Measurements from ENCODE around the gene MICAL2.

DNA sequence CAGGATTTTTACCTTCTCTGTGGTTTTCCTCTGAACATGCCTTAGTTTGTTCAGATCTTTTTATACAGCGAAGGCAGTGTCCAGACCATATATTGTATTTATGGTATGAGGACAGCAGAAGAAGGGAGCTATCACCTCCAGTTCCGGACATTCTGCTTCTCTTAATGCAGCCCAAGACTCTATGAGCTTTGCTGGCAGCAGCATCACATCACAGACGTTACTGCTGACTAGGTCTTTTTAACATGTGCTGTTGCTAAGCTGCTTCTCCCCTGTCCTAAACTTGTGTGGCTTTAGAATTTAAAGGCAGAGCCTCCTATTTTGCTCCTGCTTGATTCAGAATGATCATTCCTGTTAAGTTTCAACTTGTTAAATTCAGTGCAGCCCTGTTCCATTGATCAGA lies 13.4 kb downstream of the MICAL2 start:
- TF ChIP-seq, protein P1, sequence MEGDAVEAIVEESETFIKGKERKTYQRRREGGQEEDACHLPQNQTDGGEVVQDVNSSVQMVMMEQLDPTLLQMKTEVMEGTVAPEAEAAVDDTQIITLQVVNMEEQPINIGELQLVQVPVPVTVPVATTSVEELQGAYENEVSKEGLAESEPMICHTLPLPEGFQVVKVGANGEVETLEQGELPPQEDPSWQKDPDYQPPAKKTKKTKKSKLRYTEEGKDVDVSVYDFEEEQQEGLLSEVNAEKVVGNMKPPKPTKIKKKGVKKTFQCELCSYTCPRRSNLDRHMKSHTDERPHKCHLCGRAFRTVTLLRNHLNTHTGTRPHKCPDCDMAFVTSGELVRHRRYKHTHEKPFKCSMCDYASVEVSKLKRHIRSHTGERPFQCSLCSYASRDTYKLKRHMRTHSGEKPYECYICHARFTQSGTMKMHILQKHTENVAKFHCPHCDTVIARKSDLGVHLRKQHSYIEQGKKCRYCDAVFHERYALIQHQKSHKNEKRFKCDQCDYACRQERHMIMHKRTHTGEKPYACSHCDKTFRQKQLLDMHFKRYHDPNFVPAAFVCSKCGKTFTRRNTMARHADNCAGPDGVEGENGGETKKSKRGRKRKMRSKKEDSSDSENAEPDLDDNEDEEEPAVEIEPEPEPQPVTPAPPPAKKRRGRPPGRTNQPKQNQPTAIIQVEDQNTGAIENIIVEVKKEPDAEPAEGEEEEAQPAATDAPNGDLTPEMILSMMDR (IDR thresholded peaks at IDR 0.05; ENCODE audit: control extremely low read depth in 1 of 3, insufficient read depth in 1 of 3, low read depth in 1 of 3, low read length in 3 of 3), result no peak
- TF ChIP-seq SRF (IDR thresholded peaks at IDR 0.05; ENCODE audit: low read depth, low read length) (no peak), FOSL1 (IDR thresholded peaks at IDR 0.05; ENCODE audit: insufficient read depth, low read depth, low read length) (no peak), HDAC6 (IDR thresholded peaks at IDR 0.05; ENCODE audit: low read depth, low read length) (no peak)

All from H1 (cell line).